DND-41 (cell line): ENCODE data around the gene LRFN2.

ENCODE experiments used
- EZH2 ChIP-seq: IDR thresholded peaks from 3 replicates; pipeline ENCODE4 v1.6.1; 2012; ENCODE audit warnings: borderline replicate concordance, low read depth, mild to moderate bottlenecking, moderate library complexity, low read length, inconsistent platforms; ENCODE audit not compliant: severe bottlenecking
- TF ChIP-seq, protein P1 (sequence below): IDR thresholded peaks from 2 replicates; pipeline ENCODE4 v1.5.1; 2012; ENCODE audit warnings: borderline replicate concordance, low read length, moderate library complexity, mild to moderate bottlenecking; ENCODE audit not compliant: poor library complexity, severe bottlenecking; ENCODE audit errors: extremely low read depth

GRCh38 chr6:40450483-40450882 lies 136.7 kb downstream of the LRFN2 start:
- TF ChIP-seq, protein P1, sequence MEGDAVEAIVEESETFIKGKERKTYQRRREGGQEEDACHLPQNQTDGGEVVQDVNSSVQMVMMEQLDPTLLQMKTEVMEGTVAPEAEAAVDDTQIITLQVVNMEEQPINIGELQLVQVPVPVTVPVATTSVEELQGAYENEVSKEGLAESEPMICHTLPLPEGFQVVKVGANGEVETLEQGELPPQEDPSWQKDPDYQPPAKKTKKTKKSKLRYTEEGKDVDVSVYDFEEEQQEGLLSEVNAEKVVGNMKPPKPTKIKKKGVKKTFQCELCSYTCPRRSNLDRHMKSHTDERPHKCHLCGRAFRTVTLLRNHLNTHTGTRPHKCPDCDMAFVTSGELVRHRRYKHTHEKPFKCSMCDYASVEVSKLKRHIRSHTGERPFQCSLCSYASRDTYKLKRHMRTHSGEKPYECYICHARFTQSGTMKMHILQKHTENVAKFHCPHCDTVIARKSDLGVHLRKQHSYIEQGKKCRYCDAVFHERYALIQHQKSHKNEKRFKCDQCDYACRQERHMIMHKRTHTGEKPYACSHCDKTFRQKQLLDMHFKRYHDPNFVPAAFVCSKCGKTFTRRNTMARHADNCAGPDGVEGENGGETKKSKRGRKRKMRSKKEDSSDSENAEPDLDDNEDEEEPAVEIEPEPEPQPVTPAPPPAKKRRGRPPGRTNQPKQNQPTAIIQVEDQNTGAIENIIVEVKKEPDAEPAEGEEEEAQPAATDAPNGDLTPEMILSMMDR = no peak
- no peak for TF ChIP-seq EZH2
